ENCODE data around the gene MYPOP. TPM values are rescaled to one million over a fixed set of nuclear protein-coding genes. Genes with fewer than 3 reads are reported as not detected.

MYPOP gene
- total and polyA plus RNA-seq, 9 of the 15 experiments (the other 6 are each of a cell fraction or from before 2014, with no cell fraction given) = 0.32 to 7.6 (median 1.6) TPM

DNA sequence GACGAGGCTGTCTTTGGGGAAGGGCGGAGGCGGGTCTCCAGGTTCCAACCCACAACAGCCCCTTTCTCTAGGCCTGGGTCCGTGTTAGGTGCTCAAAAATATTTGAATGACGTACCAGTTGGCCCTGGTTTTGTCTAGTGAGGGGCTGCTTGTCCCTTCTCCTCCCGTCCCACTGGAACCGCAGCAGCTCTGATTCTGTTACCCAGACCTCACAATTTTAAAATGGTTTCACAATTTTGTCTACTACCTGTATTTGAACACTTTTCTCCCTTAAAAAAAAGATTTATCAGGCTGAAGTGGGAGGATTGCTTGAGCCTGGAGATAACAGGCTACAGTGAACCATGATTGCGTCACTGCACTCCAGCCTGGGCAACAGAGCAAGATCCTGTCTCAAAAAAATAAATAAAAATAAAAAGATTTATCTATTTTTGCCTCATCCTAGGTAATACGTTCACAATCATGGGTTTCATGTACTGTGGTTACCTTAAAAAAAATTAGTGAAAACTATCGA, 15.2 kb downstream of the MYPOP start (continued):
- TF ChIP-seq, protein P1, sequence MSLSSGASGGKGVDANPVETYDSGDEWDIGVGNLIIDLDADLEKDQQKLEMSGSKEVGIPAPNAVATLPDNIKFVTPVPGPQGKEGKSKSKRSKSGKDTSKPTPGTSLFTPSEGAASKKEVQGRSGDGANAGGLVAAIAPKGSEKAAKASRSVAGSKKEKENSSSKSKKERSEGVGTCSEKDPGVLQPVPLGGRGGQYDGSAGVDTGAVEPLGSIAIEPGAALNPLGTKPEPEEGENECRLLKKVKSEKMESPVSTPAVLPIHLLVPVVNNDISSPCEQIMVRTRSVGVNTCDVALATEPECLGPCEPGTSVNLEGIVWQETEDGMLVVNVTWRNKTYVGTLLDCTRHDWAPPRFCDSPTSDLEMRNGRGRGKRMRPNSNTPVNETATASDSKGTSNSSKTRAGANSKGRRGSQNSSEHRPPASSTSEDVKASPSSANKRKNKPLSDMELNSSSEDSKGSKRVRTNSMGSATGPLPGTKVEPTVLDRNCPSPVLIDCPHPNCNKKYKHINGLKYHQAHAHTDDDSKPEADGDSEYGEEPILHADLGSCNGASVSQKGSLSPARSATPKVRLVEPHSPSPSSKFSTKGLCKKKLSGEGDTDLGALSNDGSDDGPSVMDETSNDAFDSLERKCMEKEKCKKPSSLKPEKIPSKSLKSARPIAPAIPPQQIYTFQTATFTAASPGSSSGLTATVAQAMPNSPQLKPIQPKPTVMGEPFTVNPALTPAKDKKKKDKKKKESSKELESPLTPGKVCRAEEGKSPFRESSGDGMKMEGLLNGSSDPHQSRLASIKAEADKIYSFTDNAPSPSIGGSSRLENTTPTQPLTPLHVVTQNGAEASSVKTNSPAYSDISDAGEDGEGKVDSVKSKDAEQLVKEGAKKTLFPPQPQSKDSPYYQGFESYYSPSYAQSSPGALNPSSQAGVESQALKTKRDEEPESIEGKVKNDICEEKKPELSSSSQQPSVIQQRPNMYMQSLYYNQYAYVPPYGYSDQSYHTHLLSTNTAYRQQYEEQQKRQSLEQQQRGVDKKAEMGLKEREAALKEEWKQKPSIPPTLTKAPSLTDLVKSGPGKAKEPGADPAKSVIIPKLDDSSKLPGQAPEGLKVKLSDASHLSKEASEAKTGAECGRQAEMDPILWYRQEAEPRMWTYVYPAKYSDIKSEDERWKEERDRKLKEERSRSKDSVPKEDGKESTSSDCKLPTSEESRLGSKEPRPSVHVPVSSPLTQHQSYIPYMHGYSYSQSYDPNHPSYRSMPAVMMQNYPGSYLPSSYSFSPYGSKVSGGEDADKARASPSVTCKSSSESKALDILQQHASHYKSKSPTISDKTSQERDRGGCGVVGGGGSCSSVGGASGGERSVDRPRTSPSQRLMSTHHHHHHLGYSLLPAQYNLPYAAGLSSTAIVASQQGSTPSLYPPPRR (CRISPR knock-in tag; IDR thresholded peaks at IDR 0.05; ENCODE audit: borderline replicate concordance) = no peak
- TF ChIP-seq ZNF232 (CRISPR knock-in tag; IDR thresholded peaks at IDR 0.05) (no peak), RBM17 (IDR thresholded peaks at IDR 0.05; ENCODE audit: borderline replicate concordance, low read depth, low read length) (no peak), U2AF1 (optimal IDR thresholded peaks at IDR 0.05; ENCODE audit: low read depth, low read length) (no peak), DPF2 (IDR thresholded peaks at IDR 0.05) (peak; percentile 77; the same call in 1 of the 2 replicates), JUND (IDR thresholded peaks at IDR 0.05; ENCODE audit: borderline replicate concordance, low read depth, low read length) (peak; percentile 80), JUND (tag; IDR thresholded peaks at IDR 0.05; ENCODE audit: borderline replicate concordance, low read depth, low read length) (peak; percentile 36; the same call in 2 of the 3 replicates), ETV5 (CRISPR knock-in tag; IDR thresholded peaks at IDR 0.05; ENCODE audit: low read depth) (no peak), ZNF76 (CRISPR knock-in tag; IDR thresholded peaks at IDR 0.05; ENCODE audit: borderline replicate concordance) (no peak), SUPT5H (IDR thresholded peaks at IDR 0.05) (no peak), POLR3A (IDR thresholded peaks at IDR 0.05; ENCODE audit: borderline replicate concordance, extremely low read depth, insufficient read depth, insufficient read length) (no peak), FOXK2 (conservative IDR thresholded peaks at IDR 0.05 in 1 of 2, IDR thresholded peaks at IDR 0.05 in 1 of 2; ENCODE audit: low read depth in 2 of 2) (no peak), MYC (IDR thresholded peaks at IDR 0.05; ENCODE audit: low read depth, low read length) (no peak), MYC (CRISPR knock-in tag; IDR thresholded peaks at IDR 0.05; ENCODE audit: borderline replicate concordance, low read depth) (no peak)
- TF ChIP-seq, protein P2, sequence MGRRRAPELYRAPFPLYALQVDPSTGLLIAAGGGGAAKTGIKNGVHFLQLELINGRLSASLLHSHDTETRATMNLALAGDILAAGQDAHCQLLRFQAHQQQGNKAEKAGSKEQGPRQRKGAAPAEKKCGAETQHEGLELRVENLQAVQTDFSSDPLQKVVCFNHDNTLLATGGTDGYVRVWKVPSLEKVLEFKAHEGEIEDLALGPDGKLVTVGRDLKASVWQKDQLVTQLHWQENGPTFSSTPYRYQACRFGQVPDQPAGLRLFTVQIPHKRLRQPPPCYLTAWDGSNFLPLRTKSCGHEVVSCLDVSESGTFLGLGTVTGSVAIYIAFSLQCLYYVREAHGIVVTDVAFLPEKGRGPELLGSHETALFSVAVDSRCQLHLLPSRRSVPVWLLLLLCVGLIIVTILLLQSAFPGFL (CRISPR knock-in tag; IDR thresholded peaks at IDR 0.05) = no peak
- TF ChIP-seq, protein P3, sequence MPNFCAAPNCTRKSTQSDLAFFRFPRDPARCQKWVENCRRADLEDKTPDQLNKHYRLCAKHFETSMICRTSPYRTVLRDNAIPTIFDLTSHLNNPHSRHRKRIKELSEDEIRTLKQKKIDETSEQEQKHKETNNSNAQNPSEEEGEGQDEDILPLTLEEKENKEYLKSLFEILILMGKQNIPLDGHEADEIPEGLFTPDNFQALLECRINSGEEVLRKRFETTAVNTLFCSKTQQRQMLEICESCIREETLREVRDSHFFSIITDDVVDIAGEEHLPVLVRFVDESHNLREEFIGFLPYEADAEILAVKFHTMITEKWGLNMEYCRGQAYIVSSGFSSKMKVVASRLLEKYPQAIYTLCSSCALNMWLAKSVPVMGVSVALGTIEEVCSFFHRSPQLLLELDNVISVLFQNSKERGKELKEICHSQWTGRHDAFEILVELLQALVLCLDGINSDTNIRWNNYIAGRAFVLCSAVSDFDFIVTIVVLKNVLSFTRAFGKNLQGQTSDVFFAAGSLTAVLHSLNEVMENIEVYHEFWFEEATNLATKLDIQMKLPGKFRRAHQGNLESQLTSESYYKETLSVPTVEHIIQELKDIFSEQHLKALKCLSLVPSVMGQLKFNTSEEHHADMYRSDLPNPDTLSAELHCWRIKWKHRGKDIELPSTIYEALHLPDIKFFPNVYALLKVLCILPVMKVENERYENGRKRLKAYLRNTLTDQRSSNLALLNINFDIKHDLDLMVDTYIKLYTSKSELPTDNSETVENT (CRISPR knock-in tag; IDR thresholded peaks at IDR 0.05) = no peak
- TF ChIP-seq, protein P4, sequence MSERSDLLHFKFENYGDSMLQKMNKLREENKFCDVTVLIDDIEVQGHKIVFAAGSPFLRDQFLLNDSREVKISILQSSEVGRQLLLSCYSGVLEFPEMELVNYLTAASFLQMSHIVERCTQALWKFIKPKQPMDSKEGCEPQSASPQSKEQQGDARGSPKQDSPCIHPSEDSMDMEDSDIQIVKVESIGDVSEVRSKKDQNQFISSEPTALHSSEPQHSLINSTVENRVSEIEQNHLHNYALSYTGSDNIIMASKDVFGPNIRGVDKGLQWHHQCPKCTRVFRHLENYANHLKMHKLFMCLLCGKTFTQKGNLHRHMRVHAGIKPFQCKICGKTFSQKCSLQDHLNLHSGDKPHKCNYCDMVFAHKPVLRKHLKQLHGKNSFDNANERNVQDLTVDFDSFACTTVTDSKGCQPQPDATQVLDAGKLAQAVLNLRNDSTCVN (CRISPR knock-in tag; IDR thresholded peaks at IDR 0.05) = no peak
- TF ChIP-seq, protein P5, sequence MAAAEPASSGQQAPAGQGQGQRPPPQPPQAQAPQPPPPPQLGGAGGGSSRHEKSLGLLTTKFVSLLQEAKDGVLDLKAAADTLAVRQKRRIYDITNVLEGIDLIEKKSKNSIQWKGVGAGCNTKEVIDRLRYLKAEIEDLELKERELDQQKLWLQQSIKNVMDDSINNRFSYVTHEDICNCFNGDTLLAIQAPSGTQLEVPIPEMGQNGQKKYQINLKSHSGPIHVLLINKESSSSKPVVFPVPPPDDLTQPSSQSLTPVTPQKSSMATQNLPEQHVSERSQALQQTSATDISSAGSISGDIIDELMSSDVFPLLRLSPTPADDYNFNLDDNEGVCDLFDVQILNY (CRISPR knock-in tag; IDR thresholded peaks at IDR 0.05) = no peak
